Heart right ventricle (tissue), 16 donors: ENCODE data around the gene FAM168A. TPM values are rescaled to one million over a fixed set of nuclear protein-coding genes. Genes with fewer than 3 reads are reported as not detected.

Experiments used
- ATAC-seq, 8 donors: fragments of 200-7000 bp; cut with Tn5 transposase; one replicate each; pipeline ENCODE4 v1.9.1; 2020; ENCODE audit warnings: mild to moderate bottlenecking in 8 of 8, moderate library complexity in 8 of 8, moderate number of reproducible peaks in 1 of 8
- DNase-seq, 2 donors: peaks; one replicate each; pipeline ENCODE4 v3.0.0-alpha.2; 2020
- H3K27ac ChIP-seq, 10 donors: fragments of 200-600 bp; sonication (generic) in 2 of 10; one replicate each; pipeline versions ENCODE4 v1.5.0 to v1.8.0; 2020 to 2022; ENCODE audit warnings: mild to moderate bottlenecking in 3 of 10
- H3K27me3 ChIP-seq, 7 donors: fragments of 200-600 bp; one replicate each; pipeline ENCODE4 v1.8.0; 2021 to 2022; ENCODE audit warnings: mild to moderate bottlenecking in 2 of 7
- H3K36me3 ChIP-seq, 9 donors: fragments of 200-600 bp; sonication (generic) in 1 of 9; one replicate each; pipeline versions ENCODE4 v1.5.0 to v1.8.0; 2020 to 2022; ENCODE audit warnings: mild to moderate bottlenecking in 2 of 9
- H3K4me1 ChIP-seq, 9 donors: fragments of 200-600 bp; sonication (generic) in 1 of 9; one replicate each; pipeline versions ENCODE4 v1.5.0 to v1.8.0; 2020 to 2022; ENCODE audit warnings: mild to moderate bottlenecking in 4 of 9
- H3K4me3 ChIP-seq, 10 donors: fragments of 200-600 bp; sonication (generic) in 2 of 10; one replicate each; pipeline versions ENCODE4 v1.5.0 to v1.8.0; 2020 to 2022; ENCODE audit warnings: mild to moderate bottlenecking in 7 of 10, moderate library complexity in 2 of 10
- H3K9me3 ChIP-seq, 11 donors: fragments of 200-600 bp in 10 of 11; sonication (generic) in 2 of 11; one replicate each; pipeline versions ENCODE4 v1.5.0 to v1.8.0; 2013 to 2022; ENCODE audit warnings: mild to moderate bottlenecking in 2 of 11, control low read depth in 1 of 11, moderate library complexity in 1 of 11
- WGBS, 2 donors: extraction: QIAGEN DNeasy Blood & Tissue Kit; methylation state at CpG; one replicate each; pipeline ENCODE4 v1.1.7; 2013; ENCODE audit warnings: inconsistent platforms in 1 of 2; 5-methylcytosine and 5-hydroxymethylcytosine counted together
- intact Hi-C, 10 donors: fragments of 100-400 bp; cut with DNase I; formaldehyde crosslinking; loops; one replicate each; pipeline versions ENCODE4 v1.11.1 to v1.14.2; 2022
- polyA plus RNA-seq, 2 donors: library from polyadenylated mRNA; stranded (reverse); fragments of 200-250 nt; gene quantifications; one replicate each; pipeline ENCODE4 v1.2.3, GENCODE V29; 2013
- total RNA-seq, 10 donors: library from RNA; stranded (reverse); fragmentation: NEBNext Ultra II Directional in 3 of 10; extraction: Animal tissue kit (Norgen Biotek cat#: 25700) in 3 of 10; gene quantifications; one replicate each; pipeline versions ENCODE4 v1.2.1 to v1.2.4, GENCODE V29; 2021 to 2023
- TF ChIP-seq, protein P1 (sequence below), 9 donors: fragments of 200-600 bp; sonication (generic) in 2 of 9; IDR thresholded peaks; one replicate each; pipeline versions ENCODE4 v1.5.0 to v1.8.0; 2021 to 2022; ENCODE audit warnings: antibody characterized with exemption in 9 of 9, mild to moderate bottlenecking in 5 of 9, moderate library complexity in 1 of 9
- donor health status: Arrhythmogenic right ventricular cardiomyopathy.
- donor health status: ischemic (EF 13 %, LVEDD 7.1; RV severe dilation, severe dysfunction).
- donor health status: healthy with polysubstance abuse.
- donor health status: DM: no; HTN: yes; CAD: no.
- donor health status: DM: no; HTN: no; CAD: no.
- donor health status: ischemic (EF 25% LVEDD 6.9; RV normal size, moderate dysfunction).
- donor health status: ischemic (EF 25% LVEDD 5.7; RV mildly dilated, moderate dysfunction).
- donor health status: healthy.
- donor health status: DM: yes; HTN: yes; CAD: no.
- donor health status: Ischemic cardiomyopathy.
- donor health status: ischemic (EF 35%, LVEDD 5.7; RV mildly dilated, moderate dysfunction).
- donor health status: nonischemic (EF 11% LVEDD 7.7; RV severe dilation, severe dysfunction).
- donor health status: DM: yes; HTN: yes; CAD: no.
- donor health status: PGD.
- donor health status: ischemic (EF 29% LVEDD 5.4; RV normal size, mild dysfunction).
- donor health status: nonischemic (EF 23%, LVEDD 6.1; RV moderate dilation, normal function).

Gene FAM168A
- total and polyA plus RNA-seq, 12 donors: 7.9 to 37.1 (median 31.8) TPM

DNA sequence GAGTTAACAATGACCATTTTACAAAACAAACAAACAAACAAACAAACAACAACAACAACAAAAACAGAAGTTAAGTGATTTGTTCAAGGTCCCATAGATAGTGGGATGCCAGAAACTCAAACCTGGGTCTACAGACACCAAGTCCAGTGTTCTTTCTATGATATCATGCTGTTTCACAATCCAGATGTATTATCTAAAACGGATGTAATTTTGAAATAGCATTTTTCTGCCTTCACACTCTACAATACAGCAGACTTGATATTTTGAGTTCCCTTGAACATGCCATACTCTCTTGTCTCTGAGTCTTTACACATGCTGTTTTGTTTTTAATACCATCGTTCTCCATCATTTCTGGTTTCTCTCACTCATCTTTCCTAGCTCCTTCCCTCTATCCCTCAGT, 117.2 kb downstream of the FAM168A start:
- intact Hi-C loops: no loop called here
- H3K4me3 ChIP-seq: no peak overlapping the region

DNA sequence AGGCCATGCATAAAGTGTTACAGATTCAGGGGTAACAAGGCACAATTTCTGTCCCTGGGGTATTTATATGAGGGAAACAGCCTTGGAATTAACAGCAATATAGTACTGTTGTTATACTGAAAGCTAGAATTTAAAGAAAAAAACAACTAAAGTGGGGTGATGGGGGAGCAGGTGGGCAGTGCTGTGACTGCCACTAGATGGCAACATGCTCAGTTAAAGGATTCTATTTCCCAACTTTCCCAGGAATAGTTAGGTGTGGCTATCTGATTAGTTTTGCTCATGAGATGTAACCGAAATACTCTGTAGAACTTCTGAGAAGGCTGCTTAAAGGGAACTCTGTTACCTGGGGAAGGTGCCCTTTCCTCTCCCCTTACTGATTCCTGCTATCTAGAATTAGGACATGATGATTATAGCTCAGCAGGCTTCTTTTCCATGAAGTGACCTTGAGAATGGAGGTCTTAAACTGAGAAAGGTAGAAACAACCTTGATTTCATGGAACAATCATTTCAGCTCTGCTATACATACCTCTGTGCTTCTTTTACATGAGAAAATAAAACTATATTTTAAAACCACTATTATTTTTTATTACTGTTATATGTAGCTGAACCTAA, 119.1 kb downstream of the FAM168A start:
- 45 to 49% methylated on average over 1 of the region's 1 CpG for WGBS, 2 donors
- TF ChIP-seq, protein P1, sequence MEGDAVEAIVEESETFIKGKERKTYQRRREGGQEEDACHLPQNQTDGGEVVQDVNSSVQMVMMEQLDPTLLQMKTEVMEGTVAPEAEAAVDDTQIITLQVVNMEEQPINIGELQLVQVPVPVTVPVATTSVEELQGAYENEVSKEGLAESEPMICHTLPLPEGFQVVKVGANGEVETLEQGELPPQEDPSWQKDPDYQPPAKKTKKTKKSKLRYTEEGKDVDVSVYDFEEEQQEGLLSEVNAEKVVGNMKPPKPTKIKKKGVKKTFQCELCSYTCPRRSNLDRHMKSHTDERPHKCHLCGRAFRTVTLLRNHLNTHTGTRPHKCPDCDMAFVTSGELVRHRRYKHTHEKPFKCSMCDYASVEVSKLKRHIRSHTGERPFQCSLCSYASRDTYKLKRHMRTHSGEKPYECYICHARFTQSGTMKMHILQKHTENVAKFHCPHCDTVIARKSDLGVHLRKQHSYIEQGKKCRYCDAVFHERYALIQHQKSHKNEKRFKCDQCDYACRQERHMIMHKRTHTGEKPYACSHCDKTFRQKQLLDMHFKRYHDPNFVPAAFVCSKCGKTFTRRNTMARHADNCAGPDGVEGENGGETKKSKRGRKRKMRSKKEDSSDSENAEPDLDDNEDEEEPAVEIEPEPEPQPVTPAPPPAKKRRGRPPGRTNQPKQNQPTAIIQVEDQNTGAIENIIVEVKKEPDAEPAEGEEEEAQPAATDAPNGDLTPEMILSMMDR (IDR thresholded peaks at IDR 0.05): peak; percentile 23 to 68 (median 57)
- intact Hi-C loops: loop anchor here in 1 of 10 donors (10.0 kb wide), 1 partner anchor 156 kb away; no protein-coding TSS in a partner anchor
- H3K36me3 ChIP-seq: no peaks in the 10 kb centered on the region
- ATAC-seq (peak in 2 of 8 donors; percentile 42 to 53), DNase-seq (no peak)
- peaks cover 0 to 29% (median 19%) of the 10 kb centered on the region in 11 donors for H3K9me3 ChIP-seq
- no peak overlapping the region for H3K27ac ChIP-seq
- no peak overlapping the region for H3K4me3 ChIP-seq
- H3K27me3 ChIP-seq: no peaks in the 10 kb centered on the region
- peaks cover 0 to 25% (median 0%) of the 10 kb centered on the region in 9 donors for H3K4me1 ChIP-seq

More for the DNA sequence above, 117.2 kb downstream of the FAM168A start:
- DNase-seq (no peak), ATAC-seq (peak in 3 of 8 donors; percentile 29 to 70 (median 44))
- 61 to 68% methylated on average over 2 of the region's 2 CpGs for WGBS, 2 donors
- TF ChIP-seq, protein P1 (IDR thresholded peaks at IDR 0.05): no peak
- peaks cover 0 to 29% (median 19%) of the 10 kb centered on the region in 11 donors for H3K9me3 ChIP-seq
- H3K27ac ChIP-seq: no peak overlapping the region
- H3K36me3 ChIP-seq: no peaks in the 10 kb centered on the region
- H3K4me1 ChIP-seq: peaks cover 0 to 22% (median 0%) of the 10 kb centered on the region in 9 donors
- H3K27me3 ChIP-seq: no peaks in the 10 kb centered on the region

DNA sequence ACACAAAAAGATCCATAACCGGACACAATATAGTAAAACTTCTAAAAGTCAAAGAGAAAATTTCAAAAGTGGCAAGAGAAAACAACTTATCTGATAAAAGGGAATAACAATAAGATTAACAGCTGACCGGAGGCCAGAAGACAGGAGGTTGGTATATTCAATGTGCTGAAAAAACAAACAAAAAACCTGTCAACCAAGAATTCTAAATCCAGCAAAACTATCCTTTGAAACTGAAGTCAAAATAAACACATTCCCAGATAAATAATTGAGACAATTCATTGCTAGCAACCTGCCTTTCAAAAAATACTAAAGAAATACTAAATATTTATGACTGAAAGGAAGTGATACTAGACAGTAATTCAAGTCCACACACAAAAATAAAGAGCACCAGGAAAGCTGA, 120.4 kb downstream of the FAM168A start:
- TF ChIP-seq, protein P1 (IDR thresholded peaks at IDR 0.05): no peak
- DNase-seq: no peak
- Histone ChIP-seq H3K36me3 (no peaks in the 10 kb centered on the region), H3K27ac (no peak overlapping the region), H3K27me3 (no peaks in the 10 kb centered on the region), H3K9me3 (peaks cover 0 to 29% (median 19%) of the 10 kb centered on the region in 11 donors), H3K4me1 (peaks cover 0 to 25% (median 0%) of the 10 kb centered on the region in 9 donors), H3K4me3 (no peak overlapping the region)
- 95% methylated on average over 2 of the region's 2 CpGs for WGBS, 2 donors
- intact Hi-C loops: loop anchor here in 1 of 10 donors (10.0 kb wide), 1 partner anchor 157 kb away; no protein-coding TSS in a partner anchor
- no peak for ATAC-seq

DNA sequence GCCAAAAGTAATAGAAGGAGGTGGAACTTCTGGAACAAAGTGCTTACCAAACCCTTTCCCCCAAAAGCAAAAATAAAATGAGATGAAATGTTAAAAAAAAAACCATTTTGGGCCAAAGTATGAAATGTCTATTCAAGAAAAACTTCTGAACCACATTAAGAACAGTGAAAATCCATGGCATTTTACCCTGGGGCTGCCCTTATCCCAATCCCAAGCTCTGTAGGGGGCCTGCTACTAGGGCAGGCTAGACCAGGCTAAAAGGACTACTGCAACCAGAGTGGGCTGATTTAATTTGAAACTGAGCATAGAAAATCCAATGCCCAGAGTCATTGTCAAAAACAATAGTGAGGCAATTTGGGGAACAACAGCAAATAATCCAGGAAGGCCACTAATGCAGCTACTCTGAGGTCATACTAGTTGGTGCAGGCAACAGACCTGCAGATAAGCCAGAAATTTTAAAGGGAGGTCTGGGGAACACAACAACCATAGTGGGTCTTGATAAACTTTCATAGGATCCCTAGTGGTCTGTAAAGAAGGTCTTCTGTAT, 122.3 kb downstream of the FAM168A start:
- H3K36me3 ChIP-seq: no peaks in the 10 kb centered on the region
- no peak overlapping the region for H3K27ac ChIP-seq
- peaks cover 0 to 29% (median 19%) of the 10 kb centered on the region in 11 donors for H3K9me3 ChIP-seq
- H3K4me1 ChIP-seq: peaks cover 0 to 15% (median 0%) of the 10 kb centered on the region in 9 donors
- ATAC-seq (no peak), DNase-seq (no peak)
- H3K4me3 ChIP-seq: no peak overlapping the region
- H3K27me3 ChIP-seq: no peaks in the 10 kb centered on the region
- TF ChIP-seq, protein P1 (IDR thresholded peaks at IDR 0.05): no peak
- intact Hi-C loops: loop anchor here in 1 of 10 donors (10.0 kb wide), 1 partner anchor 159 kb away; no protein-coding TSS in a partner anchor
